GM12878 (cell line): ENCODE measurements around the gene EIF4B. TPM values are rescaled to one million over a fixed set of nuclear protein-coding genes. Genes with fewer than 3 reads are reported as not detected.

Experiments
- ATAC-seq: fragments of 200-7000 bp; cut with Tn5 transposase; 3 replicates; pipeline ENCODE4 v1.9.1; 2020; ENCODE audit warnings: mild to moderate bottlenecking, moderate library complexity
- BruUV-seq: library from RNA; stranded (reverse); fragments of 400-500 nt; replicated peaks from 2 replicates; lab custom pipeline; 2021; lab: Mats Ljungman, UMichigan
- CTCF ChIA-PET: fragments of 300-600 bp; sonication (Branson Sonifier 250); formaldehyde crosslinking; extraction: SDS; loops from one replicate; lab custom pipeline; 2021; ENCODE audit warnings: inconsistent platforms; lab: Yijun Ruan, JAX
- POLR2A ChIA-PET: fragments of 350-600 bp; formaldehyde crosslinking; extraction: SDS; loops from one replicate; lab custom pipeline; 2021; ENCODE audit warnings: inconsistent platforms; lab: Charles Lee
- RAD21 ChIA-PET: fragments of 300-600 bp; sonication (Branson Sonifier 250); formaldehyde crosslinking; loops from one replicate; lab custom pipeline; 2023; ENCODE audit warnings: antibody characterized with exemption; ENCODE audit not compliant: unreplicated experiment; lab: Charles Lee
- SMC1A ChIA-PET: fragments of 300-600 bp; sonication (Branson Sonifier 250); formaldehyde crosslinking; loops from one replicate; lab custom pipeline; 2023; ENCODE audit not compliant: unreplicated experiment, uncharacterized antibody; lab: Charles Lee
- DNase-seq: peaks from one replicate; pipeline ENCODE4 v3.0.0-alpha.2; 2011; ENCODE audit warnings: low read depth, low spot score
- FAIRE-seq: peaks from 3 replicates; lab custom pipeline; 2011; peaks lifted over from hg19 to GRCh38; lab: Jason Lieb, UNC
- H2AFZ ChIP-seq: 2 replicates; pipeline ENCODE4 v1.6.0; 2011; ENCODE audit warnings: low read depth, low read length, control low read depth; ENCODE audit not compliant: control insufficient read depth
- H3K27ac ChIP-seq: 2 replicates; pipeline ENCODE4 v1.5.1; 2011; ENCODE audit warnings: control low read depth; ENCODE audit not compliant: control insufficient read depth, insufficient read depth
- H3K27me3 ChIP-seq, 2 experiments: replicated peaks in 1 of 2; 2 replicates each; pipeline versions ENCODE4 v1.6.0 to v1.6.1; 2011; ENCODE audit warnings: low read length in 1 of 2; ENCODE audit not compliant: control insufficient read depth in 2 of 2, insufficient read depth in 2 of 2
- H3K36me3 ChIP-seq, 2 experiments: 2 replicates each; pipeline ENCODE4 v1.5.1; 2011; ENCODE audit warnings: low read length in 1 of 2; ENCODE audit not compliant: control insufficient read depth in 2 of 2, insufficient read depth in 2 of 2
- H3K4me1 ChIP-seq: 2 replicates; pipeline ENCODE4 v1.6.1; 2011; ENCODE audit warnings: mild to moderate bottlenecking, low read length, moderate library complexity, mixed read lengths; ENCODE audit not compliant: control insufficient read depth, insufficient read depth
- H3K4me2 ChIP-seq: 2 replicates; pipeline ENCODE4 v1.6.0; 2011; ENCODE audit warnings: control low read depth; ENCODE audit not compliant: control insufficient read depth, insufficient read depth
- H3K4me3 ChIP-seq: fragments of 200-600 bp; sonication (generic); 2 replicates; pipeline ENCODE4 v1.5.1; 2016
- H3K79me2 ChIP-seq: 2 replicates; pipeline ENCODE4 v1.6.0; 2011; ENCODE audit warnings: low read length; ENCODE audit not compliant: control insufficient read depth, insufficient read depth
- H3K9ac ChIP-seq: 2 replicates; pipeline ENCODE4 v1.8.0; 2011; ENCODE audit warnings: low read length, control low read depth, mixed read lengths; ENCODE audit not compliant: control insufficient read depth, insufficient read depth
- H3K9me3 ChIP-seq: replicated peaks from 3 replicates; pipeline ENCODE4 v1.5.1; 2011; ENCODE audit warnings: mild to moderate bottlenecking, low read length; ENCODE audit not compliant: control insufficient read depth, insufficient read depth
- H4K20me1 ChIP-seq: 2 replicates; pipeline ENCODE4 v1.6.0; 2011; ENCODE audit not compliant: control insufficient read depth, insufficient read depth
- BRCA1 ChIP-seq: IDR thresholded peaks from 2 replicates; pipeline ENCODE4 v1.6.1; 2011; ENCODE audit warnings: low read depth, low read length, improper control_type of control experiment
- CHD2 ChIP-seq: IDR thresholded peaks from 2 replicates; pipeline ENCODE4 v1.6.1; 2011; ENCODE audit warnings: low read depth, low read length, improper control_type of control experiment, borderline replicate concordance
- CHD4 ChIP-seq: fragments of 200-600 bp; sonication (generic); IDR thresholded peaks from 2 replicates; pipeline ENCODE4 v1.6.1; 2016; ENCODE audit warnings: mild to moderate bottlenecking
- POU2F2 ChIP-seq: IDR thresholded peaks from 3 replicates; pipeline ENCODE4 v1.6.1; 2011; ENCODE audit warnings: low read depth, mild to moderate bottlenecking, low read length, borderline replicate concordance
- ZNF217 ChIP-seq: fragments of 450-650 bp; IDR thresholded peaks from 2 replicates; pipeline ENCODE4 v1.6.1; 2017; ENCODE audit warnings: antibody characterized with exemption, mild to moderate bottlenecking
- in situ Hi-C: fragments of 300-500 bp; cut with MboI; formaldehyde crosslinking; loops from 9 replicates; pipeline ENCODE4 v1.14.3; 2018; ENCODE audit warnings: mixed read lengths
- intact Hi-C: fragments of 100-400 bp; cut with micrococcal nuclease; formaldehyde crosslinking; loops from one replicate; pipeline ENCODE4 v1.14.2; 2022; ENCODE audit not compliant: unreplicated experiment
- polyA plus RNA-seq, 11 experiments: library from polyadenylated mRNA; depleted of rRNA in 4 of 11; unstranded in 6 of 11; stranded (reverse) in 5 of 11; fragments of >200 nt; fragmentation: Nextera tagmentation in 4 of 11; fragmentation: Illumina TruSeq in 1 of 11; extraction: Ambion mirVana in 4 of 11; extraction: Trizol in 1 of 11; gene quantifications; 1 replicate in 1 of 11; 2 replicates in 10 of 11; pipeline versions ENCODE4 v1.2.1 to v1.2.3, GENCODE V29; 2011 to 2016; ENCODE audit warnings: inconsistent platforms in 2 of 11, missing spikeins in 2 of 11, low read depth in 1 of 11
- total RNA-seq, 4 experiments: library from RNA; depleted of rRNA in 3 of 4; stranded (reverse); fragments of >200 nt in 3 of 4; fragmentation: Illumina TruSeq in 1 of 4; extraction: Trizol in 1 of 4; gene quantifications; 2 replicates each; pipeline versions ENCODE4 v1.2.1 to v1.2.3, GENCODE V29; 2013 to 2021
- TF ChIP-seq, protein P1 (sequence below): fragments of 450-650 bp; IDR thresholded peaks from 2 replicates; pipeline ENCODE4 v1.6.1; 2017; ENCODE audit warnings: mild to moderate bottlenecking, moderate library complexity
- TF ChIP-seq, protein P2 (sequence below): fragments of 450-650 bp; IDR thresholded peaks from 2 replicates; pipeline ENCODE4 v1.6.1; 2014; ENCODE audit warnings: mild to moderate bottlenecking
- TF ChIP-seq, protein P3 (sequence below): fragments of 450-650 bp; IDR thresholded peaks from 2 replicates; pipeline ENCODE4 v1.6.1; 2017; ENCODE audit warnings: mild to moderate bottlenecking, low read depth, inconsistent platforms; ENCODE audit not compliant: poor library complexity, severe bottlenecking

Gene EIF4B
- total and polyA plus RNA-seq, 10 of the 15 experiments (the other 5 are each of a cell fraction or from before 2014, with no cell fraction given), result 123 to 752 (median 431) TPM

DNA sequence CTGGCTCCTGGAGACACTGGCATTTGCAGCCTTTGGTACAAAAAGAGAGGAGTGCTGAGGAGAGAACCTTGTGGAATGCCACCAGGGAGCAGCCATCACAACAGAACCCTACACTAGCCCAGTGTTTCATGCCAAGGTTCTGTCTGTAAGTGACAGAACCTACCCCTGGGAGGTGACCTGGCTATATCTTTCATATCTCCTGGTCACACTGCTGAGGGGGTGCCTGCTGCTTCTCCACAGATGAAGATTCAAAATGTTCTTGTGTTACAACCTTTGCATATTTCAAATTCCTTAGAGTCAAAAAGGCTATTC lies 12.7 kb upstream of the EIF4B start:
- POLR2A ChIA-PET, result no interaction called here
- H3K4me1 ChIP-seq, result no peaks in the 10 kb centered on the region
- no peaks in the 10 kb centered on the region for H4K20me1 ChIP-seq
- SMC1A ChIA-PET, result no interaction called here
- H3K79me2 ChIP-seq, result no peaks in the 10 kb centered on the region
- H3K36me3 ChIP-seq, result no peaks in the 10 kb centered on the region
- no TSS peak for BruUV-seq
- no peak overlapping the region for H3K4me2 ChIP-seq
- no peak for DNase-seq
- no peak overlapping the region for H3K27ac ChIP-seq
- TF ChIP-seq, protein P1, sequence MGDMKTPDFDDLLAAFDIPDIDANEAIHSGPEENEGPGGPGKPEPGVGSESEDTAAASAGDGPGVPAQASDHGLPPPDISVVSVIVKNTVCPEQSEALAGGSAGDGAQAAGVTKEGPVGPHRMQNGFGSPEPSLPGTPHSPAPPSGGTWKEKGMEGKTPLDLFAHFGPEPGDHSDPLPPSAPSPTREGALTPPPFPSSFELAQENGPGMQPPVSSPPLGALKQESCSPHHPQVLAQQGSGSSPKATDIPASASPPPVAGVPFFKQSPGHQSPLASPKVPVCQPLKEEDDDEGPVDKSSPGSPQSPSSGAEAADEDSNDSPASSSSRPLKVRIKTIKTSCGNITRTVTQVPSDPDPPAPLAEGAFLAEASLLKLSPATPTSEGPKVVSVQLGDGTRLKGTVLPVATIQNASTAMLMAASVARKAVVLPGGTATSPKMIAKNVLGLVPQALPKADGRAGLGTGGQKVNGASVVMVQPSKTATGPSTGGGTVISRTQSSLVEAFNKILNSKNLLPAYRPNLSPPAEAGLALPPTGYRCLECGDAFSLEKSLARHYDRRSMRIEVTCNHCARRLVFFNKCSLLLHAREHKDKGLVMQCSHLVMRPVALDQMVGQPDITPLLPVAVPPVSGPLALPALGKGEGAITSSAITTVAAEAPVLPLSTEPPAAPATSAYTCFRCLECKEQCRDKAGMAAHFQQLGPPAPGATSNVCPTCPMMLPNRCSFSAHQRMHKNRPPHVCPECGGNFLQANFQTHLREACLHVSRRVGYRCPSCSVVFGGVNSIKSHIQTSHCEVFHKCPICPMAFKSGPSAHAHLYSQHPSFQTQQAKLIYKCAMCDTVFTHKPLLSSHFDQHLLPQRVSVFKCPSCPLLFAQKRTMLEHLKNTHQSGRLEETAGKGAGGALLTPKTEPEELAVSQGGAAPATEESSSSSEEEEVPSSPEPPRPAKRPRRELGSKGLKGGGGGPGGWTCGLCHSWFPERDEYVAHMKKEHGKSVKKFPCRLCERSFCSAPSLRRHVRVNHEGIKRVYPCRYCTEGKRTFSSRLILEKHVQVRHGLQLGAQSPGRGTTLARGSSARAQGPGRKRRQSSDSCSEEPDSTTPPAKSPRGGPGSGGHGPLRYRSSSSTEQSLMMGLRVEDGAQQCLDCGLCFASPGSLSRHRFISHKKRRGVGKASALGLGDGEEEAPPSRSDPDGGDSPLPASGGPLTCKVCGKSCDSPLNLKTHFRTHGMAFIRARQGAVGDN, result no peak
- no peak for TF ChIP-seq CHD2
- TF ChIP-seq, protein P2, sequence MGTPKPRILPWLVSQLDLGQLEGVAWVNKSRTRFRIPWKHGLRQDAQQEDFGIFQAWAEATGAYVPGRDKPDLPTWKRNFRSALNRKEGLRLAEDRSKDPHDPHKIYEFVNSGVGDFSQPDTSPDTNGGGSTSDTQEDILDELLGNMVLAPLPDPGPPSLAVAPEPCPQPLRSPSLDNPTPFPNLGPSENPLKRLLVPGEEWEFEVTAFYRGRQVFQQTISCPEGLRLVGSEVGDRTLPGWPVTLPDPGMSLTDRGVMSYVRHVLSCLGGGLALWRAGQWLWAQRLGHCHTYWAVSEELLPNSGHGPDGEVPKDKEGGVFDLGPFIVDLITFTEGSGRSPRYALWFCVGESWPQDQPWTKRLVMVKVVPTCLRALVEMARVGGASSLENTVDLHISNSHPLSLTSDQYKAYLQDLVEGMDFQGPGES, result no peak
- no peak for TF ChIP-seq BRCA1
- TF ChIP-seq CHD4, result no peak
- TF ChIP-seq, protein P3, sequence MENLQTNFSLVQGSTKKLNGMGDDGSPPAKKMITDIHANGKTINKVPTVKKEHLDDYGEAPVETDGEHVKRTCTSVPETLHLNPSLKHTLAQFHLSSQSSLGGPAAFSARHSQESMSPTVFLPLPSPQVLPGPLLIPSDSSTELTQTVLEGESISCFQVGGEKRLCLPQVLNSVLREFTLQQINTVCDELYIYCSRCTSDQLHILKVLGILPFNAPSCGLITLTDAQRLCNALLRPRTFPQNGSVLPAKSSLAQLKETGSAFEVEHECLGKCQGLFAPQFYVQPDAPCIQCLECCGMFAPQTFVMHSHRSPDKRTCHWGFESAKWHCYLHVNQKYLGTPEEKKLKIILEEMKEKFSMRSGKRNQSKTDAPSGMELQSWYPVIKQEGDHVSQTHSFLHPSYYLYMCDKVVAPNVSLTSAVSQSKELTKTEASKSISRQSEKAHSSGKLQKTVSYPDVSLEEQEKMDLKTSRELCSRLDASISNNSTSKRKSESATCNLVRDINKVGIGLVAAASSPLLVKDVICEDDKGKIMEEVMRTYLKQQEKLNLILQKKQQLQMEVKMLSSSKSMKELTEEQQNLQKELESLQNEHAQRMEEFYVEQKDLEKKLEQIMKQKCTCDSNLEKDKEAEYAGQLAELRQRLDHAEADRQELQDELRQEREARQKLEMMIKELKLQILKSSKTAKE, result no peak
- TF ChIP-seq POU2F2, result no peak
- TF ChIP-seq ZNF217, result no peak
- CTCF ChIA-PET, result interaction anchor here (1.2 kb wide), 2 partner anchors 10 to 115 kb away, joined by 3 to 6 read pairs; no protein-coding TSS in a partner anchor
- no peak overlapping the region for H2AFZ ChIP-seq
- no peak overlapping the region for H3K4me3 ChIP-seq
- H3K27me3 ChIP-seq, result no peaks in the 10 kb centered on the region
- FAIRE-seq, result no peak
- ATAC-seq, result no peak
- intact Hi-C loops (no loop called here), in situ Hi-C loops (loop anchor here (25.0 kb wide), 1 partner anchor 606 kb away; the partner anchor contains the start of gene KRT84)
- H3K9ac ChIP-seq, result no peak overlapping the region
- H3K9me3 ChIP-seq, result no peaks in the 10 kb centered on the region
- RAD21 ChIA-PET, result no interaction called here
